Endothelial cell of umbilical vein (primary cell): Measurements from ENCODE around the gene SH3RF3. TPM values are rescaled to one million over a fixed set of nuclear protein-coding genes. Genes with fewer than 3 reads are reported as not detected.

Experiments used
- BruUV-seq: library from RNA; stranded (reverse); fragments of 400-500 nt; replicated peaks from 2 replicates; lab custom pipeline; 2021; lab: Mats Ljungman, UMichigan
- CTCF ChIA-PET: fragments of 300-600, 350-600 bp; sonication (Branson Sonifier 250); formaldehyde crosslinking; loops from one replicate; lab custom pipeline; 2021; ENCODE audit warnings: antibody characterized with exemption, inconsistent platforms; lab: Charles Lee
- POLR2A ChIA-PET: fragments of 300-600, 350-600 bp; sonication (Branson Sonifier 250); formaldehyde crosslinking; loops from one replicate; lab custom pipeline; 2021; ENCODE audit warnings: antibody characterized with exemption, inconsistent platforms; lab: Charles Lee
- DNase-seq: peaks from one replicate; pipeline ENCODE4 v3.0.0-alpha.2; 2011; ENCODE audit warnings: low read depth, low spot score
- FAIRE-seq: peaks from 2 replicates; lab custom pipeline; 2011; peaks lifted over from hg19 to GRCh38; lab: Jason Lieb, UNC
- H2AFZ ChIP-seq: 2 replicates; pipeline ENCODE4 v1.6.0; 2012; ENCODE audit warnings: low read depth, low read length, control low read depth, inconsistent platforms
- H3K27ac ChIP-seq: 2 replicates; pipeline ENCODE4 v1.5.1; 2011; ENCODE audit warnings: low read depth, mild to moderate bottlenecking, control low read depth, low read length, moderate library complexity; ENCODE audit not compliant: insufficient read depth
- H3K27me3 ChIP-seq, 2 experiments: 2 replicates each; pipeline versions ENCODE4 v1.6.0 to v1.6.1; 2011; ENCODE audit warnings: low read length in 2 of 2, mixed read lengths in 1 of 2; ENCODE audit not compliant: control insufficient read depth in 2 of 2, insufficient read depth in 2 of 2
- H3K36me3 ChIP-seq, 2 experiments: 2 replicates in 1 of 2; 3 replicates in 1 of 2; pipeline ENCODE4 v1.5.1; 2011; ENCODE audit warnings: low read length in 2 of 2, mild to moderate bottlenecking in 1 of 2, moderate library complexity in 1 of 2; ENCODE audit not compliant: control insufficient read depth in 2 of 2, insufficient read depth in 2 of 2; ENCODE audit errors: extremely low read depth in 1 of 2
- H3K4me1 ChIP-seq: 3 replicates; pipeline ENCODE4 v1.5.1; 2011; ENCODE audit warnings: mild to moderate bottlenecking, low read length; ENCODE audit not compliant: control insufficient read depth, insufficient read depth; ENCODE audit errors: extremely low read depth
- H3K4me2 ChIP-seq: 2 replicates; pipeline ENCODE4 v1.6.1; 2011; ENCODE audit warnings: low read length, control low read depth, mixed read lengths; ENCODE audit not compliant: insufficient read depth
- H3K4me3 ChIP-seq, 3 experiments: fragments of 200-600 bp in 1 of 3; sonication (generic), shearing (Covaris generic) in 1 of 3; replicated peaks in 1 of 3; 2 replicates each; pipeline ENCODE4 v1.5.1; 2011 to 2016; ENCODE audit warnings: control low read depth in 3 of 3, low read length in 3 of 3, mild to moderate bottlenecking in 2 of 3, inconsistent platforms in 1 of 3, low read depth in 1 of 3, moderate library complexity in 1 of 3; ENCODE audit not compliant: insufficient read depth in 1 of 3
- H3K79me2 ChIP-seq: 2 replicates; pipeline ENCODE4 v1.6.0; 2012; ENCODE audit warnings: low read length, inconsistent platforms; ENCODE audit not compliant: control insufficient read depth, insufficient read depth
- H3K9ac ChIP-seq: replicated peaks from 2 replicates; pipeline ENCODE3; 2011; ENCODE audit warnings: low read length, control low read depth; ENCODE audit not compliant: insufficient read depth; ENCODE audit errors: extremely low read depth
- H3K9me1 ChIP-seq: replicated peaks from 3 replicates; pipeline ENCODE4 v1.6.0; 2011; ENCODE audit warnings: mild to moderate bottlenecking, low read length; ENCODE audit not compliant: control insufficient read depth, insufficient read depth; ENCODE audit errors: extremely low read depth
- H3K9me3 ChIP-seq: replicated peaks from 2 replicates; pipeline ENCODE4 v1.5.1; 2012; ENCODE audit warnings: low read length, inconsistent platforms; ENCODE audit not compliant: control insufficient read depth, insufficient read depth
- H4K20me1 ChIP-seq: replicated peaks from 2 replicates; pipeline ENCODE3; 2011; ENCODE audit warnings: mild to moderate bottlenecking, low read length; ENCODE audit not compliant: control insufficient read depth, insufficient read depth; ENCODE audit errors: extremely low read depth
- JUN ChIP-seq: IDR thresholded peaks from 2 replicates; pipeline ENCODE4 v1.6.1; 2011; ENCODE audit warnings: borderline replicate concordance, low read depth; ENCODE audit not compliant: insufficient read length, insufficient read depth
- MYC ChIP-seq: IDR thresholded peaks from one replicate; pipeline ENCODE4 v1.6.1; 2011; ENCODE audit warnings: mild to moderate bottlenecking, low read depth, low read length
- POLR2A ChIP-seq: IDR thresholded peaks from 2 replicates; pipeline ENCODE4 v1.6.1; 2012; ENCODE audit warnings: low read depth, mild to moderate bottlenecking, control low read depth, low read length
- dilution Hi-C: fragments of 300-500 bp; cut with MboI; formaldehyde crosslinking; loops from one replicate; pipeline ENCODE4 v1.15.0; 2019; ENCODE audit warnings: low sequenced_read_pairs; ENCODE audit not compliant: extremely low pct_ligation_motif_present
- intact Hi-C: fragments of 100-400 bp; cut with micrococcal nuclease; formaldehyde crosslinking; loops from one replicate; pipeline ENCODE4 v1.10.0; 2022
- polyA plus RNA-seq, 4 experiments: library from polyadenylated mRNA; depleted of rRNA in 3 of 4; stranded (reverse) in 3 of 4; unstranded in 1 of 4; fragments of >200 nt; gene quantifications; 2 replicates each; pipeline versions ENCODE4 v1.2.1 to v1.2.3, GENCODE V29; 2011 to 2012; ENCODE audit warnings: missing spikeins in 1 of 4
- total RNA-seq: library from RNA; stranded (reverse); gene quantifications from 2 replicates; pipeline ENCODE4 v1.2.3, GENCODE V29; 2021
- TF ChIP-seq, protein P1 (sequence below): IDR thresholded peaks from 2 replicates; pipeline ENCODE4 v1.6.1; 2011; ENCODE audit not compliant: insufficient read depth, insufficient read length
- TF ChIP-seq, protein P2 (sequence below), 2 donors: IDR thresholded peaks; 1 replicate in 1 of 2; 2 replicates in 1 of 2; pipeline ENCODE4 v1.5.1; 2011; ENCODE audit warnings: low read length in 2 of 2, mild to moderate bottlenecking in 2 of 2, moderate library complexity in 2 of 2, control low read depth in 1 of 2, inconsistent platforms in 1 of 2, low read depth in 1 of 2; ENCODE audit not compliant: insufficient read depth in 1 of 2; ENCODE audit errors: extremely low read depth in 1 of 2

SH3RF3 gene
- total and polyA plus RNA-seq, 2 donors (not counting 3 experiments of a cell fraction or from before 2014, with no cell fraction given) = 3.8 to 14.7 TPM

DNA sequence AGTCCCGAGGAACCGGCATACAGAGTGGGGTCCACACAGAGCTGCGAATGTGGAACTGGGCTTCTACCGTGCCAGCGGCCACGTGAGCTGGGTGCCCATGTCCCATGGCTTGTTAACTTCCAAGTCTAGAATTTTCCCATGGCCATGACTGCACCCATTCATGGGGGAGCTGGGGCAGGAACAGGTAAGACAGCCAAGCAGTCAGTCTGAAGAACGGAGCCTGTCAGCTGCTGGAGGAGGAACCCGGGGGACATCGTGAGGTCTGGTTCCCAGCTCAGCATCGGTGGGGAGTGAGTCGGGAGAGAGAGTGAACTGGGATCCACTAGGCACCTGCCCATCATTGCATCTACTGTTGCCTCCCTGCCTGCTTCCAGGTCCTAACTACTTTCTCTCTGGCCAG lies 86.9 kb downstream of the SH3RF3 start:
- no peaks in the 10 kb centered on the region for H3K36me3 ChIP-seq
- H3K79me2 ChIP-seq = peaks cover 3% of the 10 kb centered on the region
- no peak overlapping the region for H2AFZ ChIP-seq
- intact Hi-C loops (no loop called here), dilution Hi-C loops (no loop called here)
- H3K9ac ChIP-seq = no peak overlapping the region
- no peaks in the 10 kb centered on the region for H4K20me1 ChIP-seq
- H3K27ac ChIP-seq = no peak overlapping the region
- H3K27me3 ChIP-seq = no peaks in the 10 kb centered on the region
- no peaks in the 10 kb centered on the region for H3K9me3 ChIP-seq
- TF ChIP-seq, protein P1, sequence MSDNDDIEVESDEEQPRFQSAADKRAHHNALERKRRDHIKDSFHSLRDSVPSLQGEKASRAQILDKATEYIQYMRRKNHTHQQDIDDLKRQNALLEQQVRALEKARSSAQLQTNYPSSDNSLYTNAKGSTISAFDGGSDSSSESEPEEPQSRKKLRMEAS = no peak
- TF ChIP-seq, protein P2, sequence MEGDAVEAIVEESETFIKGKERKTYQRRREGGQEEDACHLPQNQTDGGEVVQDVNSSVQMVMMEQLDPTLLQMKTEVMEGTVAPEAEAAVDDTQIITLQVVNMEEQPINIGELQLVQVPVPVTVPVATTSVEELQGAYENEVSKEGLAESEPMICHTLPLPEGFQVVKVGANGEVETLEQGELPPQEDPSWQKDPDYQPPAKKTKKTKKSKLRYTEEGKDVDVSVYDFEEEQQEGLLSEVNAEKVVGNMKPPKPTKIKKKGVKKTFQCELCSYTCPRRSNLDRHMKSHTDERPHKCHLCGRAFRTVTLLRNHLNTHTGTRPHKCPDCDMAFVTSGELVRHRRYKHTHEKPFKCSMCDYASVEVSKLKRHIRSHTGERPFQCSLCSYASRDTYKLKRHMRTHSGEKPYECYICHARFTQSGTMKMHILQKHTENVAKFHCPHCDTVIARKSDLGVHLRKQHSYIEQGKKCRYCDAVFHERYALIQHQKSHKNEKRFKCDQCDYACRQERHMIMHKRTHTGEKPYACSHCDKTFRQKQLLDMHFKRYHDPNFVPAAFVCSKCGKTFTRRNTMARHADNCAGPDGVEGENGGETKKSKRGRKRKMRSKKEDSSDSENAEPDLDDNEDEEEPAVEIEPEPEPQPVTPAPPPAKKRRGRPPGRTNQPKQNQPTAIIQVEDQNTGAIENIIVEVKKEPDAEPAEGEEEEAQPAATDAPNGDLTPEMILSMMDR (IDR thresholded peaks at IDR 0.05; ENCODE audit: extremely low read depth in 1 of 2, insufficient read depth in 1 of 2, low read depth in 1 of 2, low read length in 2 of 2) = no peak
- no peak for TF ChIP-seq JUN
- FAIRE-seq = no peak
- CTCF ChIA-PET = interaction anchor here (3.5 kb wide), 1 partner anchor 10 kb away, joined by 12 read pairs; no protein-coding TSS in a partner anchor
- H3K9me1 ChIP-seq = no peaks in the 10 kb centered on the region
- DNase-seq = no peak
- no peak overlapping the region for H3K4me3 ChIP-seq
- H3K4me2 ChIP-seq = no peak overlapping the region
- POLR2A ChIA-PET = no interaction called here
- peaks cover 10% of the 10 kb centered on the region for H3K4me1 ChIP-seq
- BruUV-seq = no TSS peak

DNA sequence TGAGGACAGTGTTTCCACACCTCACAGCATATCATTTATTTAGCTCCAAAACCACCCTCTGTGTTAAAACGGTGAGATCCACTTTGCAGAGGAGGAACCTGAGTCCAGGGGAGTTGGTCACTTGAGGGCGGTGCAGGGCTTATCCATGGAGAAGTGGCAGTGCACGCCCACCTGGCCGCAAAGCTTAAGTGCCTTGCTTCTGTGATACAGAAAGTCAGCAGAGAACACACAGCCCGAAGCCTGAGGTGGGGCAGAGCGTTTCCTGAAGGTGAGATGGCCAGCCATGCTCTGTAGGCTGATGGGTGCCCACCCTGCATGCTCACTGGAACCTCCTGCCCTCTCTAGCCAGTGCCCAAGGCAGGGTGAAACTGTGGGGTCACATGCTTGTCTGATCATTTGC lies 87.3 kb downstream of the SH3RF3 start:
- no peak for FAIRE-seq

More for the DNA sequence above, 87.3 kb downstream of the SH3RF3 start:
- Histone ChIP-seq H3K27ac (no peak overlapping the region), H2AFZ (no peak overlapping the region), H3K79me2 (peaks cover 3% of the 10 kb centered on the region), H3K27me3 (no peaks in the 10 kb centered on the region), H3K9ac (no peak overlapping the region), H3K36me3 (no peaks in the 10 kb centered on the region), H3K9me1 (no peaks in the 10 kb centered on the region), H3K4me1 (peaks cover 8% of the 10 kb centered on the region), H4K20me1 (no peaks in the 10 kb centered on the region), H3K4me2 (no peak overlapping the region), H3K9me3 (no peaks in the 10 kb centered on the region), H3K4me3 (no peak overlapping the region)
- CTCF ChIA-PET = interaction anchor here (3.5 kb wide), 1 partner anchor 9 kb away, joined by 12 read pairs; no protein-coding TSS in a partner anchor
- no peak for TF ChIP-seq POLR2A
- TF ChIP-seq JUN = no peak
- TF ChIP-seq MYC = no peak
- no TSS peak for BruUV-seq
- intact Hi-C loops = no loop called here
- dilution Hi-C loops = no loop called here
- no peak for DNase-seq
- POLR2A ChIA-PET = no interaction called here
